AG10803 (cell line): ENCODE measurements around the gene TAOK2.

Source experiments
- DNase-seq: peaks from one replicate; pipeline ENCODE4 v3.0.0; 2010; ENCODE audit warnings: low read depth
- H3K4me3 ChIP-seq: 2 replicates; pipeline ENCODE4 v1.5.1; 2011; ENCODE audit warnings: mild to moderate bottlenecking, low read length, control low read depth
- TF ChIP-seq, protein P1 (sequence below): conservative IDR thresholded peaks from 2 replicates; pipeline ENCODE4 v1.5.1; 2011; ENCODE audit warnings: mild to moderate bottlenecking, low read length, control low read depth, inconsistent platforms

The TAOK2 gene

DNA sequence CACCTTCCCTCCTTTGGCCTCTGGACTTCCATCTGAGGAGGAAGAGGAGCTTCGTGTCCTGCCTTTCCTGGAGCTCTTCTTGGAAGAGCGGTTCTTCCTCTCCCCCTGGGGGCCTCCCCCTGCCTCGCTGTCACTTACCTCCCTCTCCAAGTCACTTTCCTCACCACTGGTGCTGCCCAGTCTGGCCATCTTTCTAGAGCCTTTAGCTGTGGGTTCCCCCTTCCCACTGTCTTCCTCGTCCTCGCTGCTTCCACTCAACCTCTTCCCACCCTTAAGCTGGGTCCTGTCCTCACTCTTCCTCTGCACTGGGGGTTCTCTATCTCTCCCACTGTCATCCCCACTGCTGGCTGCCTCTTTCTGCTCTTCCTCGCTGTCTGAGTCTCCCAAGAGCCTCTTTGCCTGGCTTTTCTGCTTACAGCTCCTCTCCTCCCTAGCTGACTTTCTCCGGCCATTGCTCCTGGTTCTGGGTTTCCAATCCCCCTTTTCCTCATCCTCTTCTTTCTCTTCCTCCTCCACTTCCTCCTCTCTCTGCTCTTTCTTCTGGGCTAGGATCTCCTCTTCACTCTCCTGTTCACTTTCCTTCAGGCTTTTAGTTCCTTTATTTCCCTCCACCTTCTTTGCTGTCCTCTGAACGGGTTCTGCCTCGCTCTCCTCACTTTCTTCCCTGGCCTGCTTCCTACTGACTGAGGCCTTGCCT is 20.4 kb downstream of the TAOK2 start:
- no peak for DNase-seq
- no peak overlapping the region; the same call in 1 of the 2 replicates for H3K4me3 ChIP-seq
- TF ChIP-seq, protein P1, sequence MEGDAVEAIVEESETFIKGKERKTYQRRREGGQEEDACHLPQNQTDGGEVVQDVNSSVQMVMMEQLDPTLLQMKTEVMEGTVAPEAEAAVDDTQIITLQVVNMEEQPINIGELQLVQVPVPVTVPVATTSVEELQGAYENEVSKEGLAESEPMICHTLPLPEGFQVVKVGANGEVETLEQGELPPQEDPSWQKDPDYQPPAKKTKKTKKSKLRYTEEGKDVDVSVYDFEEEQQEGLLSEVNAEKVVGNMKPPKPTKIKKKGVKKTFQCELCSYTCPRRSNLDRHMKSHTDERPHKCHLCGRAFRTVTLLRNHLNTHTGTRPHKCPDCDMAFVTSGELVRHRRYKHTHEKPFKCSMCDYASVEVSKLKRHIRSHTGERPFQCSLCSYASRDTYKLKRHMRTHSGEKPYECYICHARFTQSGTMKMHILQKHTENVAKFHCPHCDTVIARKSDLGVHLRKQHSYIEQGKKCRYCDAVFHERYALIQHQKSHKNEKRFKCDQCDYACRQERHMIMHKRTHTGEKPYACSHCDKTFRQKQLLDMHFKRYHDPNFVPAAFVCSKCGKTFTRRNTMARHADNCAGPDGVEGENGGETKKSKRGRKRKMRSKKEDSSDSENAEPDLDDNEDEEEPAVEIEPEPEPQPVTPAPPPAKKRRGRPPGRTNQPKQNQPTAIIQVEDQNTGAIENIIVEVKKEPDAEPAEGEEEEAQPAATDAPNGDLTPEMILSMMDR = no peak

DNA sequence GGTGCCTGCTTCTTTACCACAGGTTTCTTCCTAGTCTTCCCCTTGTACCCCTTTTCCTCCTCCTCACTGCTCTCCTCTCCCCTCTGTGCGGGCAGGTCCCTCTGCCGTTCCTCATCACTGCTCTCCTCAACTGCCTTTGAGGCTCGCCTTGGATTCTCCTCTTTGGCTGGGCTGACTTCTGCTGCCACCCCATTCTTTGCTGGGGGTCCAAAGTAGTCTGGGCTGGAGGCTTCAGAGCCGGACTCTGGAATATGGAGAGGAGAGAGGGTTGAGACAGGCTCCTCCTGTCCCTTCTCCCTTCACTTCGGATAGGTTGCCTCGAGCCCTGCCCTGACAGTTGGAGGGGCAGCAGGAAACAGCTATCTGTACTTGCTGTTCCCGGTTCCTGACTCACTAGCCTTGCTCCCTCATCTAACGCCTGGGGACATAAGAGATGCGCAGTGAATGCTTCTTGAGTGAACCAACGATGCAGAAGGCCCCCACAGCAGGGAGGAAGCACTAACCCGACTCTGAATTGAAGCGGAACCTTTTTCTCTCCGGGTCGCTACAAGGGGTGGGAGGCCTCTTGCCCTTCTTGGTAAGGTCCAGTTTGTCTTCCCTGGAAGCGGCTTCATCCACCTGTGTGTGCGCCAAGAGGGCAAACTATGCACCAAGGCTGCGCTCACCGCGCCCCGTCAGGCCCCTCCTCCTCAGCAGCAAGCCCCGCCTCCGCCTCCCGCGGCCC is 21.1 kb downstream of the TAOK2 start:
- TF ChIP-seq, protein P1 = no peak
- peak; percentile 33 for DNase-seq

DNA sequence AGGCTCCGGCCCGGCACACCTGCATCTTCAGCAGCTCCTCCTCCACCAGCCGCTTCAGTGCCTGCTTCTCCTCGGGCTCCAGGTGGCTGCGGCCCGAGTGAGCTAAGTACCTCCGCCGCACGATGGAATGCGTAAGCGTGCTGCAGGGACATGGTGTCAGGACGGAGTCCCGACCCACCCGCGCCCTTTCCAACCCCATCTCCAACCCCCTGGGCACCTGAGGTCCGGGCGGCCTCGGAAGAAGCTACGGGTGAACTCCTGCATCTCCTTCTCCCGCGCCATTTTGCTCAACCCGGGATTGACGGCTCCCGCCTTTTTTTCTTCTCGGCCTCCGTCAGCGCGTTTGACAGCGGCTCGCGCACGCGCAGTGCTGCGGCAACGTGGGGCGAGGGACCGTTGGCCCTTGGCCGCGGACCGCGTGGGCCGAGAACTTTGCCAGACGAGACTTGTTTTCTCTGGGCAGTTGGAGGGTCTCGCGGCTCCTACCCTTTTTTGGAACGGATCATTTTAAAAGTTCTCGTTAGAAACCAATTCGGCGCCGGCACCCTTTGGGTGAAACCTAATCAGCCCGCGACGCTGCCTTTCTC is 21.7 kb downstream of the TAOK2 start, which contains the start of gene HIRIP3:
HIRIP3 (minus strand) TSS at position 294 of the 587 bp plus-strand sequence; CDS start at position 282, 12 bp downstream.
- DNase-seq = peak; percentile 63
- TF ChIP-seq, protein P1 = no peak
- peak within 1 kb of the TSS; percentile 89 for H3K4me3 ChIP-seq

More for the DNA sequence above, 21.1 kb downstream of the TAOK2 start:
- peak overlapping the region; percentile 89 for H3K4me3 ChIP-seq

DNA sequence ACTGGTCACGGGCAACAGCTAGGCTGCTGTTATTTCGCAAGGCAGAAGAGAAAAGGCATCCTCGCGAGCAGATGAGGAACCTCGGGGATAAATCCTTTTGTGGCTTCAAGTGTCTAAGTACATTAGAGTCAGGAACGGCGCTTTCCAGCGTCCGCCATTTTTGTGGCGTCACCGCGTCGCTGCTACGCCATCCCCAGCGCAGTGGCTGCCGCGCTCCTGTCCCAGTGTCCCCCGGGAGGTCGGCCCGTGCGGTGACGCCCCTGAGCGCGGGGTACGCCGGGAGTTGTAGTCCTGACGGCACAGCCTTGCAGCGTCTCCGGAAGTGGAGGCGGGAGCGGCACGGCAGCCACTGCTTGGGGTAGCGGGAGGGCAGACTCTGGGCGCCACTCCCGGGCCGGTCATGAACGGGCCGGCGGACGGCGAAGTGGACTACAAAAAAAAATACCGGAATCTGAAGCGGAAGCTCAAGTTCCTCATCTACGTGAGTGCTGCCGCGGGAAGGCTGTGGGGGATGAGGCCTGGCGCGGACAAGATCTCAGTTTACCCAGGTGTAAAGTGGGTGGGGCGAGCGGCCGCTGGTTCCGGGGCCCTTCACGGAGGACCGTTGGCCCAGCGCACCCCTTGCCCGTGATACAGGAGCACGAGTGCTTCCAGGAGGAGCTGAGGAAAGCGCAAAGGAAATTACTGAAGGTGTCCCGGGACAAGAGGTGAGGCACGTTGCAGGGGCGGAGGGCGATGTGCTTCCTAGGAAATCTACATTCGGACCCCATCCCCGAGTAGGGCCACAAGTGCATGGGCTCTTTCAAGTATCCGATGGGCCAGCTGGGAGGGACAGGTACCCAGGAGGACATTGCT is 22.5 kb downstream of the TAOK2 start, which contains the start of gene INO80E:
INO80E (plus strand) TSS at position 331 of the 855 bp plus-strand sequence; CDS start at position 401, 70 bp downstream.
- DNase-seq = peak; percentile 93
- TF ChIP-seq, protein P1 = no peak
- peak within 1 kb of the TSS; percentile 89 for H3K4me3 ChIP-seq

DNA sequence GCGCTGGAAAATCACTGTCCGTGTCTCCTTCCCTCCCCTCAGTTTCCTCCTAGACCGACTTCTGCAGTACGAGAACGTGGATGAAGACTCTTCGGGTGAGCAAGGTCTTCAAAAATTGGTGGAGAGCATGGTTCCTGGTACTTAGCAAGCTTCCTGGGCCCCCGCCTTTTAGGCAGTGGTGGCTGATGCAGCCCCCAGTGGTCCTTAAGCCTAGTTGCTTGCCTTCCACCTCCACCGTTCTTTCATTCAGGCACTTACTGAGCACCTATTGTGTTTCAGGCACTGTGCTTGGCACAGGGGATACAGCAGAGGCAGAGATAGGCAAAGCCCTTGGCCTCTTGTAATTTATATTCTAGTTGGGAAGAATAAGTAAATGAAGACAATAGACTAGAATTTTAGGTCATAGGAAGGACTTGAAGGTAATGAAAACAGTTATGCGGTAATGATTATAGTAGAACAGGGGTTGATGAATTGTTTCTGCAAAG is 23.1 kb downstream of the TAOK2 start:
- no peak for DNase-seq
- peak overlapping the region; percentile 89 for H3K4me3 ChIP-seq
- TF ChIP-seq, protein P1 = no peak

DNA sequence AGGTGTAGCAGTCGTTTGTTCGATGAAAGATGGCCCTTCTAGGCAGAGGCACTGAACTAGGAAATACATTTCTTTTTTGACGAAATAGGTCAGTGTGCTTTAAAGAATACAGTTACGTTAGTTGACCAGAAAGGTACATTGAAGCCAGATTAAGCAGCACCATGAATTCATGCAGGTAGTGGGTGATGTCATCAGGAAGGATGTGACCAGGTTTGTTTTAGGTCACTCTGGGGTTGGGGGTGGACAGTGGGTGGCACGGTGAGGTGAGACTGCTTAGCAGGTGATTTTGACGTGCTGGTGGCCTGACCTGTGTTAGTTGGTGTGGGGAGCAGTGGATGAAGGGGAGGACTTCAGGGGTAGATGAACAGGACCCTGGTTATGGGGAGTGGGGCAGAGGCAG is 25.9 kb downstream of the TAOK2 start:
- H3K4me3 ChIP-seq = no peak overlapping the region
- no peak for DNase-seq
- TF ChIP-seq, protein P1 = no peak
